HepG2 (cell line): ENCODE results near the gene RAB23. TPM values are rescaled to one million over a fixed set of nuclear protein-coding genes. Genes with fewer than 3 reads are reported as not detected.

Experiments
- ATF1 ChIP-seq: IDR thresholded peaks from 2 replicates; pipeline ENCODE4 v1.6.1; 2016; ENCODE audit warnings: mild to moderate bottlenecking, control low read depth
- CBFB ChIP-seq: sonication (generic); formaldehyde crosslinking; IDR thresholded peaks from 2 replicates; pipeline ENCODE4 v1.4.0; 2020; ENCODE audit warnings: missing genetic modification reagents
- GTF2F1 ChIP-seq: fragments of 150-350 bp; IDR thresholded peaks from 2 replicates; pipeline ENCODE4 v1.6.1; 2014; ENCODE audit warnings: low read length
- HHEX ChIP-seq: IDR thresholded peaks from 2 replicates; pipeline ENCODE4 v1.6.1; 2016; ENCODE audit warnings: control low read depth
- IKZF4 ChIP-seq: sonication (generic); formaldehyde crosslinking; IDR thresholded peaks from 2 replicates; pipeline ENCODE4 v1.5.1; 2020; ENCODE audit warnings: borderline replicate concordance, mild to moderate bottlenecking, low read depth, missing genetic modification reagents; ENCODE audit errors: not compliant biosample characterization
- JDP2 ChIP-seq: sonication (generic); formaldehyde crosslinking; IDR thresholded peaks from 2 replicates; pipeline ENCODE4 v1.8.1; 2022; ENCODE audit warnings: missing genetic modification reagents, borderline replicate concordance
- KAT8 ChIP-seq: IDR thresholded peaks from 2 replicates; pipeline ENCODE4 v1.6.1; 2016; ENCODE audit warnings: missing genetic modification reagents, missing compliant biosample characterization
- NKX3-1 ChIP-seq: sonication (generic); formaldehyde crosslinking; IDR thresholded peaks from 2 replicates; pipeline ENCODE4 v1.5.0; 2020; ENCODE audit warnings: missing genetic modification reagents
- SALL1 ChIP-seq: sonication (generic); formaldehyde crosslinking; IDR thresholded peaks from 2 replicates; pipeline ENCODE4 v1.8.0; 2022; ENCODE audit warnings: mild to moderate bottlenecking, missing genetic modification reagents
- SKI ChIP-seq: fragments of 450-650 bp; IDR thresholded peaks from one replicate; pipeline ENCODE4 v1.6.1; 2018; ENCODE audit warnings: mild to moderate bottlenecking; ENCODE audit not compliant: partially characterized antibody
- SOX5 ChIP-seq: IDR thresholded peaks from 2 replicates; pipeline ENCODE4 v1.6.1; 2016; ENCODE audit warnings: borderline replicate concordance
- SRSF9 ChIP-seq: fragments of 200-400 bp; formaldehyde crosslinking; IDR thresholded peaks from 2 replicates; pipeline ENCODE4 v1.6.1; 2018; ENCODE audit warnings: borderline replicate concordance, mild to moderate bottlenecking, low read depth, low read length; ENCODE audit not compliant: insufficient read depth, poor library complexity, severe bottlenecking
- TFDP2 ChIP-seq: sonication (generic); formaldehyde crosslinking; IDR thresholded peaks from 2 replicates; pipeline ENCODE4 v1.4.0; 2020; ENCODE audit warnings: missing genetic modification reagents
- TIGD3 ChIP-seq: sonication (generic); formaldehyde crosslinking; IDR thresholded peaks from 2 replicates; pipeline ENCODE4 v1.5.1; 2020; ENCODE audit warnings: mild to moderate bottlenecking, missing genetic modification reagents, borderline replicate concordance
- YY1 ChIP-seq: IDR thresholded peaks from 2 replicates; pipeline ENCODE4 v1.6.1; 2011; ENCODE audit warnings: low read length, low read depth, moderate library complexity, mild to moderate bottlenecking; ENCODE audit not compliant: insufficient read depth, insufficient replicate concordance
- ZC3H4 ChIP-seq: sonication (generic); formaldehyde crosslinking; IDR thresholded peaks from 2 replicates; pipeline ENCODE4 v1.4.0; 2020; ENCODE audit warnings: missing genetic modification reagents, borderline replicate concordance
- ZFX ChIP-seq: sonication (generic); formaldehyde crosslinking; IDR thresholded peaks from 2 replicates; pipeline ENCODE4 v1.4.0; 2020; ENCODE audit warnings: mild to moderate bottlenecking, low read depth, missing genetic modification reagents, moderate library complexity
- ZKSCAN5 ChIP-seq: sonication (generic); formaldehyde crosslinking; IDR thresholded peaks from 2 replicates; pipeline ENCODE4 v1.5.1; 2020; ENCODE audit warnings: mild to moderate bottlenecking, missing genetic modification reagents
- ZKSCAN8 ChIP-seq: IDR thresholded peaks from 2 replicates; pipeline ENCODE4 v1.6.1; 2016; ENCODE audit warnings: borderline replicate concordance, missing genetic modification reagents, missing compliant biosample characterization
- ZNF468 ChIP-seq: sonication (generic); formaldehyde crosslinking; IDR thresholded peaks from 2 replicates; pipeline ENCODE4 v1.8.0; 2022; ENCODE audit warnings: mild to moderate bottlenecking, moderate library complexity, missing genetic modification reagents
- ZNF550 ChIP-seq: sonication (generic); formaldehyde crosslinking; IDR thresholded peaks from 2 replicates; pipeline ENCODE4 v1.4.0; 2020; ENCODE audit warnings: mild to moderate bottlenecking, missing genetic modification reagents, borderline replicate concordance
- ZNF577 ChIP-seq: sonication (generic); formaldehyde crosslinking; IDR thresholded peaks from 2 replicates; pipeline ENCODE4 v1.4.0; 2020; ENCODE audit warnings: mild to moderate bottlenecking, low read depth, missing genetic modification reagents, borderline replicate concordance
- ZNF773 ChIP-seq: sonication (generic); formaldehyde crosslinking; IDR thresholded peaks from 2 replicates; pipeline ENCODE4 v1.4.0; 2020; ENCODE audit warnings: missing genetic modification reagents, borderline replicate concordance
- polyA plus RNA-seq, 8 experiments: library from polyadenylated mRNA; depleted of rRNA in 3 of 8; stranded (reverse) in 7 of 8; unstranded in 1 of 8; fragments of >200 nt; fragmentation: Illumina TruSeq in 4 of 8; extraction: Trizol in 4 of 8; gene quantifications; 2 replicates each; pipeline versions ENCODE4 v1.2.1 to v1.2.3, GENCODE V29; 2011 to 2016; ENCODE audit warnings: low read depth in 4 of 8, missing spikeins in 1 of 8, mixed read lengths in 1 of 8; ENCODE audit not compliant: insufficient read depth in 1 of 8
- total RNA-seq, 5 experiments: library from RNA; depleted of rRNA; stranded (reverse); fragments of >200 nt; fragmentation: Illumina TruSeq; extraction: Trizol; gene quantifications; 2 replicates each; pipeline ENCODE4 v1.2.3, GENCODE V29; 2016; ENCODE audit warnings: low read depth in 1 of 5
- TF ChIP-seq, protein P1 (sequence below): sonication (generic); formaldehyde crosslinking; IDR thresholded peaks from 2 replicates; pipeline ENCODE4 v1.5.0; 2020; ENCODE audit warnings: missing genetic modification reagents

Gene RAB23
- total and polyA plus RNA-seq, 2 of the 13 experiments (the other 11 are each of a cell fraction or from before 2014, with no cell fraction given): 5.5 to 16.4 TPM

DNA sequence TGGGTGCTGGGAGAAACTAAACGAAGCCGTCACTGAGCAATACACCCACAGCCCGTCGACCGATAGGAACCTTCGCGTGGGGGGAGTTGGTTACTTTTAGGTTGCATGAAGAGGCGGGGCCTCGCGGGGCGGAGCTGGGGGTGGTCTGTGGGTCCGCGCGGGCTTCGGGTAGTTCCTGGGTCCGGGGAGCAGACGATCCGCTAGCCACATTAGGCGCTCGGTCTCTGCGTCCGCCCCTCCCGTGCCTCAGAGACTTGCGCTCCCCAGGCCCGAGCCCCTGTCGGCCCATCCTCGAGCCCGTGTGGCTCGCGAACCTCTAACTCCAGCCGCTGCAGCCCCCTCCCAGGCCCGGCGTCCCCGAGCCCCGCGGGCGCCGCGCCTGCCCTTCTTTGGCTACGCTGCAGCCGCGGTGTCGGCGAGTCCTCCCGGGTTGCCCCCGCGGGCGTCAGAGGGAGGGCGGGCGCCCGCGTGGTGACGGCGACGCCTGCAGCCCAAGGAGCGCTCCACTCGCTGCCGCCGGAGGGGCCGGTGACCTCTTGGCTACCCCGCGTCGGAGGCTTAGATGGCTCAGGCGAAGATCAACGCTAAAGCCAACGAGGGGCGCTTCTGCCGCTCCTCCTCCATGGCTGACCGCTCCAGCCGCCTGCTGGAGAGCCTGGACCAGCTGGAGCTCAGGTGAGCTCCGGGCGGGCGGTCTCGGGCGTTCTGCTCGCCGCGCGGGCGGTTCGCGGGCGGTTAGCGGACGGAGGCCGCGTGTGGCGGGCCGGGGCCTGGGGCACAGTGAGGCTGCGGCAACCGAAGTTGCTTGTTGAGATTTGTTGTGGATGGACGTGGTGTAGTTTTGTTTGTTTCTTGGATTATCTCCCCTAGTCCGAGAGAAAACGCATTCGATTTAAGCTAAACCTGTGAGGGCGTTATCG lies 49.7 kb downstream of the RAB23 start, which contains the start of gene BAG2 (continued):
- TF ChIP-seq SOX5 (CRISPR knock-in tag) (peak; percentile 18; the same call in 1 of the 2 replicates), JDP2 (CRISPR knock-in tag) (no peak), KAT8 (CRISPR knock-in tag) (peak; percentile 81), CBFB (CRISPR knock-in tag) (no peak), GTF2F1 (no peak), ZKSCAN8 (CRISPR knock-in tag) (no peak), SRSF9 (no peak), ATF1 (CRISPR knock-in tag) (no peak), SKI (peak; percentile 76), YY1 (peak; percentile 90), ZC3H4 (CRISPR knock-in tag) (peak; percentile 74; the same call in 1 of the 2 replicates), IKZF4 (CRISPR knock-in tag) (no peak), NKX3-1 (CRISPR knock-in tag) (peak; percentile 95), HHEX (CRISPR knock-in tag) (no peak), ZNF773 (peak; percentile 65; the same call in 1 of the 2 replicates), TIGD3 (CRISPR knock-in tag) (0 out of 2 replicates have a peak, but pooled peaks have one; percentile 71), ZNF468 (CRISPR knock-in tag) (0 out of 2 replicates have a peak, but pooled peaks have one; percentile 57), ZNF577 (CRISPR knock-in tag) (no peak), ZKSCAN5 (CRISPR knock-in tag) (no peak), ZNF550 (no peak), SALL1 (peak; percentile 89), ZFX (CRISPR knock-in tag) (peak; percentile 76; the same call in 1 of the 2 replicates), TFDP2 (peak; percentile 87)
- TF ChIP-seq, protein P1, sequence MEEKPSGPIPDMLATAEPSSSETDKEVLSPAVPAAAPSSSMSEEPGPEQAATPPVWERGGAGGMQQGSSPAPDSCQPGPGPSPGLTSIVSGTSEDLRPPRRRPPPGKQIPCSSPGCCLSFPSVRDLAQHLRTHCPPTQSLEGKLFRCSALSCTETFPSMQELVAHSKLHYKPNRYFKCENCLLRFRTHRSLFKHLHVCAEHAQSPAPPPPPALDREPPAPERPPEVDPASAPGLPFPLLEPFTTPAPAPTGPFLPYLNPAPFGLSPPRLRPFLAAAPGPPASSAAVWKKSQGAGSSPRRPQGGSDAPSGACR (CRISPR knock-in tag): no peak; the same call in 1 of the 2 replicates
